H1 (cell line): ENCODE results near the gene GNG12. TPM values are rescaled to one million over a fixed set of nuclear protein-coding genes. Genes with fewer than 3 reads are reported as not detected.

Source experiments
- BACH1 ChIP-seq: IDR thresholded peaks from 2 replicates; pipeline ENCODE4 v1.6.1; 2012; ENCODE audit warnings: low read length, improper control_type of control experiment
- CHD1 ChIP-seq: IDR thresholded peaks from 2 replicates; pipeline ENCODE4 v1.6.1; 2012; ENCODE audit warnings: low read depth, low read length, improper control_type of control experiment
- CHD2 ChIP-seq: IDR thresholded peaks from 2 replicates; pipeline ENCODE4 v1.6.1; 2012; ENCODE audit warnings: low read length, improper control_type of control experiment
- CHD7 ChIP-seq: fragments of 300-600 bp; sonication (generic); IDR thresholded peaks from 2 replicates; pipeline ENCODE4 v1.7.1; 2012; ENCODE audit warnings: low read length, moderate library complexity, mild to moderate bottlenecking, inconsistent platforms; ENCODE audit not compliant: insufficient replicate concordance
- GABPA ChIP-seq: IDR thresholded peaks from 2 replicates; pipeline ENCODE4 v1.6.1; 2011; ENCODE audit warnings: mild to moderate bottlenecking, low read length, moderate library complexity, borderline replicate concordance; ENCODE audit not compliant: insufficient read depth
- GTF2F1 ChIP-seq: IDR thresholded peaks from 2 replicates; pipeline ENCODE4 v1.6.1; 2012; ENCODE audit warnings: low read depth, low read length, improper control_type of control experiment, borderline replicate concordance
- HDAC6 ChIP-seq: IDR thresholded peaks from one replicate; pipeline ENCODE4 v1.7.1; 2012; ENCODE audit warnings: low read depth, mild to moderate bottlenecking, inconsistent platforms, low read length, moderate library complexity
- JUND ChIP-seq: IDR thresholded peaks from 2 replicates; pipeline ENCODE4 v1.6.1; 2011; ENCODE audit warnings: mild to moderate bottlenecking, improper control_type of control experiment, low read length
- KDM4A ChIP-seq: IDR thresholded peaks from one replicate; pipeline ENCODE4 v1.7.1; 2012; ENCODE audit warnings: low read depth, mild to moderate bottlenecking, moderate library complexity, low read length, inconsistent platforms; ENCODE audit not compliant: severe bottlenecking
- PHF8 ChIP-seq: fragments of 200-600 bp; sonication (generic); conservative IDR thresholded peaks from 2 replicates; pipeline ENCODE4 v1.7.1; 2012; ENCODE audit warnings: low read depth, mild to moderate bottlenecking, inconsistent platforms, low read length, moderate library complexity
- SIRT6 ChIP-seq: IDR thresholded peaks from one replicate; pipeline ENCODE4 v1.7.1; 2012; ENCODE audit warnings: low read length, inconsistent platforms
- TAF1 ChIP-seq: IDR thresholded peaks from 2 replicates; pipeline ENCODE4 v1.6.1; 2011; ENCODE audit warnings: mild to moderate bottlenecking, low read depth, low read length
- TBP ChIP-seq: IDR thresholded peaks from 2 replicates; pipeline ENCODE4 v1.6.1; 2011; ENCODE audit warnings: low read depth, low read length, improper control_type of control experiment
- TCF12 ChIP-seq: IDR thresholded peaks from 2 replicates; pipeline ENCODE4 v1.6.1; 2011; ENCODE audit warnings: low read depth, mild to moderate bottlenecking, low read length
- polyA plus RNA-seq, 7 experiments: library from polyadenylated mRNA; depleted of rRNA in 3 of 7; stranded (reverse) in 5 of 7; unstranded in 2 of 7; fragments of >200 nt in 5 of 7; fragments of 200-250 nt in 2 of 7; gene quantifications; 1 replicate in 5 of 7; 2 replicates in 1 of 7; 4 replicates in 1 of 7; pipeline versions ENCODE4 v1.2.1 to v1.2.3, GENCODE V29; 2011 to 2013; ENCODE audit warnings: missing spikeins in 2 of 7, mixed read lengths in 2 of 7
- total RNA-seq: library from RNA; stranded (reverse); fragmentation: NEBNext Ultra II Directional; extraction: Animal tissue kit (Norgen Biotek cat#: 25700); gene quantifications from 2 replicates; pipeline ENCODE4 v1.2.1, GENCODE V29; 2021

The GNG12 gene
- total and polyA plus RNA-seq, 2 of the 8 experiments (the other 6 are each of a cell fraction or from before 2014, with no cell fraction given): 11.4 to 35.8 TPM

GRCh38 chr1:67740543-67740942, 92.7 kb downstream of the GNG12 start (continued):
- TF ChIP-seq CHD7: no peak
- no peak for TF ChIP-seq GTF2F1
- no peak for TF ChIP-seq SIRT6
- no peak for TF ChIP-seq GABPA
- no peak for TF ChIP-seq KDM4A
- no peak for TF ChIP-seq TCF12
- no peak for TF ChIP-seq JUND
- no peak for TF ChIP-seq TAF1
- TF ChIP-seq TBP: no peak
- no peak for TF ChIP-seq BACH1
- TF ChIP-seq CHD2: no peak
- TF ChIP-seq HDAC6: no peak
- no peak for TF ChIP-seq CHD1
- no peak for TF ChIP-seq PHF8
